Liver (tissue), 9 donors: ENCODE results near the gene DSE. TPM values are rescaled to one million over a fixed set of nuclear protein-coding genes. Genes with fewer than 3 reads are reported as not detected.

Source experiments
- DNase-seq: peaks from one replicate; pipeline ENCODE4 v3.0.0-alpha.2; 2017; ENCODE audit warnings: low spot score
- H3K27ac ChIP-seq, 2 donors: one replicate each; pipeline ENCODE4 v1.7.0; 2013; ENCODE audit warnings: inconsistent platforms in 2 of 2, low read length in 2 of 2, control low read depth in 1 of 2, low read depth in 1 of 2, mild to moderate bottlenecking in 1 of 2
- H3K27me3 ChIP-seq, 4 donors: one replicate each; pipeline versions ENCODE4 v1.6.1 to v1.7.0; 2013; ENCODE audit warnings: low read length in 3 of 4, inconsistent platforms in 1 of 4, mild to moderate bottlenecking in 1 of 4, moderate library complexity in 1 of 4; ENCODE audit not compliant: control insufficient read depth in 4 of 4, insufficient read depth in 4 of 4
- H3K36me3 ChIP-seq, 4 donors: one replicate each; pipeline versions ENCODE4 v1.6.1 to v1.7.0; 2013; ENCODE audit warnings: low read length in 3 of 4, mild to moderate bottlenecking in 3 of 4, low read depth in 1 of 4, moderate library complexity in 1 of 4; ENCODE audit not compliant: control insufficient read depth in 4 of 4, insufficient read depth in 3 of 4
- H3K4me1 ChIP-seq, 4 donors: one replicate each; pipeline versions ENCODE4 v1.6.1 to v1.7.0; 2013; ENCODE audit warnings: low read length in 3 of 4, mild to moderate bottlenecking in 3 of 4, moderate library complexity in 1 of 4; ENCODE audit not compliant: control insufficient read depth in 4 of 4, insufficient read depth in 4 of 4
- H3K4me3 ChIP-seq, 3 donors: one replicate each; pipeline versions ENCODE4 v1.6.1 to v1.7.0; 2013; ENCODE audit warnings: low read length in 3 of 3, control low read depth in 1 of 3, low read depth in 1 of 3, mild to moderate bottlenecking in 1 of 3
- H3K9ac ChIP-seq, 2 donors: one replicate each; pipeline ENCODE4 v1.7.0; 2013; ENCODE audit warnings: low read length in 2 of 2, mild to moderate bottlenecking in 2 of 2, moderate library complexity in 2 of 2, control low read depth in 1 of 2, low read depth in 1 of 2
- H3K9me3 ChIP-seq, 4 donors: one replicate each; pipeline versions ENCODE4 v1.6.1 to v1.7.0; 2013; ENCODE audit warnings: low read length in 3 of 4; ENCODE audit not compliant: control insufficient read depth in 4 of 4
- EGR1 ChIP-seq, 2 donors: IDR thresholded peaks; 2 replicates each; pipeline ENCODE4 v1.6.1; 2016 to 2018; ENCODE audit warnings: antibody characterized with exemption in 2 of 2, low read depth in 2 of 2
- FOXA2 ChIP-seq: IDR thresholded peaks from 2 replicates; pipeline ENCODE4 v1.6.1; 2016; ENCODE audit warnings: antibody characterized with exemption
- HNF4A ChIP-seq, 2 donors: conservative IDR thresholded peaks; 2 replicates each; pipeline ENCODE4 v1.6.1; 2016; ENCODE audit warnings: antibody characterized with exemption in 2 of 2, mild to moderate bottlenecking in 2 of 2
- HNF4G ChIP-seq: IDR thresholded peaks from 2 replicates; pipeline ENCODE4 v1.6.1; 2016; ENCODE audit warnings: antibody characterized with exemption
- NR2F2 ChIP-seq: IDR thresholded peaks from 2 replicates; pipeline ENCODE4 v1.6.1; 2016; ENCODE audit warnings: antibody characterized with exemption
- RAD21 ChIP-seq, 2 donors: IDR thresholded peaks; 2 replicates each; pipeline ENCODE4 v1.6.1; 2016; ENCODE audit warnings: antibody characterized with exemption in 2 of 2, mild to moderate bottlenecking in 2 of 2
- REST ChIP-seq: IDR thresholded peaks from 2 replicates; pipeline ENCODE4 v1.6.1; 2016; ENCODE audit warnings: antibody characterized with exemption, mild to moderate bottlenecking
- SP1 ChIP-seq: IDR thresholded peaks from 2 replicates; pipeline ENCODE4 v1.6.1; 2018; ENCODE audit warnings: antibody characterized with exemption, mild to moderate bottlenecking
- TAF1 ChIP-seq: conservative IDR thresholded peaks from 2 replicates; pipeline ENCODE4 v1.6.1; 2016; ENCODE audit warnings: antibody characterized with exemption, mild to moderate bottlenecking
- ZBTB33 ChIP-seq: IDR thresholded peaks from 2 replicates; pipeline ENCODE4 v1.6.1; 2016; ENCODE audit warnings: antibody characterized with exemption
- WGBS: extraction: QIAGEN DNeasy Blood & Tissue Kit; methylation state at CpG from one replicate; pipeline ENCODE4 v1.1.7; 2013; 5-methylcytosine and 5-hydroxymethylcytosine counted together
- polyA plus RNA-seq, 2 donors: library from polyadenylated mRNA; stranded (reverse) in 1 of 2; unstranded in 1 of 2; fragments of 200-250 nt in 1 of 2; fragments of >200 nt in 1 of 2; fragmentation: Nextera tagmentation in 1 of 2; extraction: Ambion mirVana in 1 of 2; gene quantifications; one replicate each; pipeline versions ENCODE4 v1.2.1 to v1.2.3, GENCODE V29; 2013 to 2015
- total RNA-seq, 2 donors: library from RNA; depleted of rRNA; stranded (reverse); fragments of >200 nt; gene quantifications; one replicate each; pipeline ENCODE4 v1.2.3, GENCODE V29; 2014
- TF ChIP-seq, protein P1 (sequence below): IDR thresholded peaks from 2 replicates; pipeline ENCODE4 v1.6.1; 2016; ENCODE audit warnings: antibody characterized with exemption
- TF ChIP-seq, protein P2 (sequence below): IDR thresholded peaks from 2 replicates; pipeline ENCODE4 v1.6.1; 2016; ENCODE audit warnings: antibody characterized with exemption
- TF ChIP-seq, protein P3 (sequence below): fragments of 150-350 bp; IDR thresholded peaks from 2 replicates; pipeline ENCODE4 v1.5.1; 2017; ENCODE audit warnings: improper control_type of control experiment, low read depth, low read length; ENCODE audit not compliant: missing input control
- donor health status: healthy.
- donor health status: healthy.
- donor health status: healthy.
- donor health status: healthy.
- donor health status: healthy.

Gene DSE
- total and polyA plus RNA-seq, 4 donors: 5.5 to 22.8 (median 9.6) TPM

GRCh38 chr6:116352515-116353471 is 18.0 kb upstream of the DSE start (continued):
- TF ChIP-seq, protein P1, sequence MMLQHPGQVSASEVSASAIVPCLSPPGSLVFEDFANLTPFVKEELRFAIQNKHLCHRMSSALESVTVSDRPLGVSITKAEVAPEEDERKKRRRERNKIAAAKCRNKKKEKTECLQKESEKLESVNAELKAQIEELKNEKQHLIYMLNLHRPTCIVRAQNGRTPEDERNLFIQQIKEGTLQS: no peak
- no peak for TF ChIP-seq HNF4G
- TF ChIP-seq, protein P2, sequence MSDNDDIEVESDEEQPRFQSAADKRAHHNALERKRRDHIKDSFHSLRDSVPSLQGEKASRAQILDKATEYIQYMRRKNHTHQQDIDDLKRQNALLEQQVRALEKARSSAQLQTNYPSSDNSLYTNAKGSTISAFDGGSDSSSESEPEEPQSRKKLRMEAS: no peak

DNA sequence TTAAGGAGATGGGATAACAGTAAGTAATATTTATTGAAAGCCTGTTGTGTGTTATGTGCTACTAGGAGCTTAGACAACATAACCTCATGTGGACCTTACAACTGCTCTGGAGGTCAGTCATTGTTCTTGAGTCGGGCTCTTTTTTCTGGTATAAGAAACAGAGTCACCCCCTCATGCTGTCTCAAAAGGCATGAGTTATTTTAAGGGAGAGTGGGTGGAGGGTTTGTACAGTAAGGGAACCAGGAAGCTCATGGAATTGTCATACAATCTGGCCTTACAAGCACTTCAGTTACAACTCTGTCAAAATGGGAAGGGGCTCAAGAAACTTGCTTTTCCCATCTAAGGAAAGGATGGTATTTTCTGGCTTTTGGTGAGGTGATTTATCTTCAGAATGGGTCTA is 16.5 kb upstream of the DSE start:
- Histone ChIP-seq H3K27ac (no peak overlapping the region), H3K4me3 (no peak overlapping the region), H3K27me3 (no peaks in the 10 kb centered on the region), H3K36me3 (no peaks in the 10 kb centered on the region), H3K9ac (no peak overlapping the region), H3K9me3 (no peaks in the 10 kb centered on the region), H3K4me1 (peaks cover 0 to 1% (median 0%) of the 10 kb centered on the region in 4 donors)
- WGBS: 96% methylated on average over 1 of the region's 1 CpG
- TF ChIP-seq TAF1 (no peak), EGR1 (IDR thresholded peaks at IDR 0.05; ENCODE audit: low read depth in 2 of 2) (no peak), SP1 (no peak), REST (no peak), NR2F2 (no peak), HNF4A (conservative IDR thresholded peaks at IDR 0.05) (no peak), FOXA2 (no peak), ZBTB33 (no peak), RAD21 (IDR thresholded peaks at IDR 0.05) (no peak)
- TF ChIP-seq, protein P3, sequence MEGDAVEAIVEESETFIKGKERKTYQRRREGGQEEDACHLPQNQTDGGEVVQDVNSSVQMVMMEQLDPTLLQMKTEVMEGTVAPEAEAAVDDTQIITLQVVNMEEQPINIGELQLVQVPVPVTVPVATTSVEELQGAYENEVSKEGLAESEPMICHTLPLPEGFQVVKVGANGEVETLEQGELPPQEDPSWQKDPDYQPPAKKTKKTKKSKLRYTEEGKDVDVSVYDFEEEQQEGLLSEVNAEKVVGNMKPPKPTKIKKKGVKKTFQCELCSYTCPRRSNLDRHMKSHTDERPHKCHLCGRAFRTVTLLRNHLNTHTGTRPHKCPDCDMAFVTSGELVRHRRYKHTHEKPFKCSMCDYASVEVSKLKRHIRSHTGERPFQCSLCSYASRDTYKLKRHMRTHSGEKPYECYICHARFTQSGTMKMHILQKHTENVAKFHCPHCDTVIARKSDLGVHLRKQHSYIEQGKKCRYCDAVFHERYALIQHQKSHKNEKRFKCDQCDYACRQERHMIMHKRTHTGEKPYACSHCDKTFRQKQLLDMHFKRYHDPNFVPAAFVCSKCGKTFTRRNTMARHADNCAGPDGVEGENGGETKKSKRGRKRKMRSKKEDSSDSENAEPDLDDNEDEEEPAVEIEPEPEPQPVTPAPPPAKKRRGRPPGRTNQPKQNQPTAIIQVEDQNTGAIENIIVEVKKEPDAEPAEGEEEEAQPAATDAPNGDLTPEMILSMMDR: no peak
- TF ChIP-seq, protein P2: no peak
- no peak for DNase-seq
